Measurements from ENCODE around the gene SNX20.

DNA sequence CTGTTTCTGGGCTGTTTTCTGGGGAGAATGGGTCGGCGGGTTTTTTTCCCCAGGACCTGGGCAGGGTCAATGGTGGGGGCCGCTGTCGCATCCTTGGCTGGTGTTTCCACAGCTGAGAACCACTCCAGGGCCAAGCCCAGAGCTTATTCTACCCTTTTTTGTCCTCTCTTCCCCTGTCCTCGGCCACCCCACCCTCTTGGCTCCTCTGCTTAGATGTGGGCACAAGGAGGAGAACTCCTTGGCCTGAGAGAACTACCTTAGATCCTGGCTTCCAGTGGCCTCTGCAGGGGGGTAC is 16.3 kb upstream of the SNX20 start:
- TF ChIP-seq, protein P1, sequence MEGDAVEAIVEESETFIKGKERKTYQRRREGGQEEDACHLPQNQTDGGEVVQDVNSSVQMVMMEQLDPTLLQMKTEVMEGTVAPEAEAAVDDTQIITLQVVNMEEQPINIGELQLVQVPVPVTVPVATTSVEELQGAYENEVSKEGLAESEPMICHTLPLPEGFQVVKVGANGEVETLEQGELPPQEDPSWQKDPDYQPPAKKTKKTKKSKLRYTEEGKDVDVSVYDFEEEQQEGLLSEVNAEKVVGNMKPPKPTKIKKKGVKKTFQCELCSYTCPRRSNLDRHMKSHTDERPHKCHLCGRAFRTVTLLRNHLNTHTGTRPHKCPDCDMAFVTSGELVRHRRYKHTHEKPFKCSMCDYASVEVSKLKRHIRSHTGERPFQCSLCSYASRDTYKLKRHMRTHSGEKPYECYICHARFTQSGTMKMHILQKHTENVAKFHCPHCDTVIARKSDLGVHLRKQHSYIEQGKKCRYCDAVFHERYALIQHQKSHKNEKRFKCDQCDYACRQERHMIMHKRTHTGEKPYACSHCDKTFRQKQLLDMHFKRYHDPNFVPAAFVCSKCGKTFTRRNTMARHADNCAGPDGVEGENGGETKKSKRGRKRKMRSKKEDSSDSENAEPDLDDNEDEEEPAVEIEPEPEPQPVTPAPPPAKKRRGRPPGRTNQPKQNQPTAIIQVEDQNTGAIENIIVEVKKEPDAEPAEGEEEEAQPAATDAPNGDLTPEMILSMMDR (IDR thresholded peaks at IDR 0.05; ENCODE audit: insufficient read depth, low read length, poor library complexity, severe bottlenecking) = no peak
- no peak for TF ChIP-seq EZH2phosphoT487 (conservative IDR thresholded peaks at IDR 0.05; ENCODE audit: low read length)

Data from SU-DHL-6 (cell line).